Lower leg skin (tissue), 4 donors: ENCODE measurements around the gene FAM131C. TPM values are rescaled to one million over a fixed set of nuclear protein-coding genes. Genes with fewer than 3 reads are reported as not detected.
A peak's percentile ranks its signal among the peaks of the same experiment; 100 is the strongest.

Experiments
- DNase-seq, 2 donors: peaks; one replicate each; pipeline ENCODE4 v3.0.0-alpha.2; 2019; ENCODE audit warnings: low spot score in 2 of 2
- H3K4me3 ChIP-seq: fragments of 200-600 bp; sonication (generic); 2 replicates; pipeline ENCODE4 v1.5.1; 2017; ENCODE audit warnings: mild to moderate bottlenecking, low read depth; ENCODE audit not compliant: poor library complexity, severe bottlenecking
- POLR2A ChIP-seq, 2 donors: fragments of 450-650 bp; IDR thresholded peaks; one replicate each; pipeline ENCODE4 v1.6.1; 2016 to 2017; ENCODE audit warnings: antibody characterized with exemption in 2 of 2, mild to moderate bottlenecking in 1 of 2, moderate library complexity in 1 of 2
- WGBS, 2 donors: methylation state at CpG; one replicate each; pipeline ENCODE4 v1.1.5; 2018; 5-methylcytosine and 5-hydroxymethylcytosine counted together
- intact Hi-C: fragments of 100-400 bp; cut with DNase I; formaldehyde crosslinking; loops from one replicate; pipeline ENCODE4 v1.15.0; 2023; ENCODE audit warnings: low total_unique reads
- total RNA-seq, 4 donors: library from RNA; depleted of rRNA; stranded (reverse); fragments of >200 nt; gene quantifications; one replicate each; pipeline ENCODE4 v1.1.0, GENCODE V29; 2016
- TF ChIP-seq, protein P1 (sequence below), 3 donors: fragments of 450-650 bp; IDR thresholded peaks; one replicate each; pipeline ENCODE4 v1.5.1; 2016; ENCODE audit warnings: antibody characterized with exemption in 3 of 3, mild to moderate bottlenecking in 3 of 3, moderate library complexity in 2 of 3

FAM131C gene
- total RNA-seq, 4 donors from 2014 or later = 1.1 to 2.6 (median 1.7) TPM

DNA sequence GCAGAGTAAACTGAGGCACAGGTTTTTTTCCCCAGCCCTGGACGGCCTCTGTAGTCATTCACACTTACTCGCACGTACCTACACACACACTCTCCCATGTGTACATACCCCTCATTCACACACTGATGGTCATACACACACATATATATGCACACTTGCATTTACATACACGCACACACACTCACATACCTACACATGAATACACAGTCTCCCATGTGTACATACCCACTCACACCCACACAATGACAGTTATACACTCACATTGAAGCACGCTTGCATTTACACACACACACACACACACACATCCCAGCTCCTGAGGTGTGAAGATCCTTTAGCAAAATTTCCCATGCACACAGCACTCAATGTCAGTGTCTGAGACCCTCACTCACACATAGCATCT, 766 bp upstream of the FAM131C start:
- intact Hi-C loops = no loop called here
- no peak for DNase-seq
- 78 to 79% methylated on average over 5 of the region's 5 CpGs for WGBS, 2 donors
- TF ChIP-seq, protein P1, sequence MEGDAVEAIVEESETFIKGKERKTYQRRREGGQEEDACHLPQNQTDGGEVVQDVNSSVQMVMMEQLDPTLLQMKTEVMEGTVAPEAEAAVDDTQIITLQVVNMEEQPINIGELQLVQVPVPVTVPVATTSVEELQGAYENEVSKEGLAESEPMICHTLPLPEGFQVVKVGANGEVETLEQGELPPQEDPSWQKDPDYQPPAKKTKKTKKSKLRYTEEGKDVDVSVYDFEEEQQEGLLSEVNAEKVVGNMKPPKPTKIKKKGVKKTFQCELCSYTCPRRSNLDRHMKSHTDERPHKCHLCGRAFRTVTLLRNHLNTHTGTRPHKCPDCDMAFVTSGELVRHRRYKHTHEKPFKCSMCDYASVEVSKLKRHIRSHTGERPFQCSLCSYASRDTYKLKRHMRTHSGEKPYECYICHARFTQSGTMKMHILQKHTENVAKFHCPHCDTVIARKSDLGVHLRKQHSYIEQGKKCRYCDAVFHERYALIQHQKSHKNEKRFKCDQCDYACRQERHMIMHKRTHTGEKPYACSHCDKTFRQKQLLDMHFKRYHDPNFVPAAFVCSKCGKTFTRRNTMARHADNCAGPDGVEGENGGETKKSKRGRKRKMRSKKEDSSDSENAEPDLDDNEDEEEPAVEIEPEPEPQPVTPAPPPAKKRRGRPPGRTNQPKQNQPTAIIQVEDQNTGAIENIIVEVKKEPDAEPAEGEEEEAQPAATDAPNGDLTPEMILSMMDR (IDR thresholded peaks at IDR 0.05) = no peak
- TF ChIP-seq POLR2A (IDR thresholded peaks at IDR 0.05) = no peak
- no peak overlapping the region for H3K4me3 ChIP-seq

- peak overlapping the region; percentile 13 for H3K4me3 ChIP-seq
- intact Hi-C loops = no loop called here
- TF ChIP-seq, protein P1 (IDR thresholded peaks at IDR 0.05) = no peak
- TF ChIP-seq POLR2A (IDR thresholded peaks at IDR 0.05) = no peak
- 14 to 21% methylated on average over 14 to 20 of the region's 49 CpGs for WGBS, 2 donors
- no peak for DNase-seq
Observed at GRCh38 chr1:16072616-16073484, 601 bp downstream of the FAM131C start.

GRCh38 chr1:16072095-16072494, 1.4 kb downstream of the FAM131C start:
- no peak overlapping the region for H3K4me3 ChIP-seq
- no peak for DNase-seq
- 78 to 81% methylated on average over 5 of the region's 5 CpGs for WGBS, 2 donors
- no peak for TF ChIP-seq POLR2A (IDR thresholded peaks at IDR 0.05)
- TF ChIP-seq, protein P1 (IDR thresholded peaks at IDR 0.05) = no peak
- intact Hi-C loops = no loop called here

GRCh38 chr1:16071614-16072013, 1.8 kb downstream of the FAM131C start:
- TF ChIP-seq POLR2A (IDR thresholded peaks at IDR 0.05) = no peak
- TF ChIP-seq, protein P1 (IDR thresholded peaks at IDR 0.05) = no peak
- H3K4me3 ChIP-seq = no peak overlapping the region
- DNase-seq = no peak
- intact Hi-C loops = no loop called here
- 91 to 96% methylated on average over 5 to 6 of the region's 6 CpGs for WGBS, 2 donors

DNA sequence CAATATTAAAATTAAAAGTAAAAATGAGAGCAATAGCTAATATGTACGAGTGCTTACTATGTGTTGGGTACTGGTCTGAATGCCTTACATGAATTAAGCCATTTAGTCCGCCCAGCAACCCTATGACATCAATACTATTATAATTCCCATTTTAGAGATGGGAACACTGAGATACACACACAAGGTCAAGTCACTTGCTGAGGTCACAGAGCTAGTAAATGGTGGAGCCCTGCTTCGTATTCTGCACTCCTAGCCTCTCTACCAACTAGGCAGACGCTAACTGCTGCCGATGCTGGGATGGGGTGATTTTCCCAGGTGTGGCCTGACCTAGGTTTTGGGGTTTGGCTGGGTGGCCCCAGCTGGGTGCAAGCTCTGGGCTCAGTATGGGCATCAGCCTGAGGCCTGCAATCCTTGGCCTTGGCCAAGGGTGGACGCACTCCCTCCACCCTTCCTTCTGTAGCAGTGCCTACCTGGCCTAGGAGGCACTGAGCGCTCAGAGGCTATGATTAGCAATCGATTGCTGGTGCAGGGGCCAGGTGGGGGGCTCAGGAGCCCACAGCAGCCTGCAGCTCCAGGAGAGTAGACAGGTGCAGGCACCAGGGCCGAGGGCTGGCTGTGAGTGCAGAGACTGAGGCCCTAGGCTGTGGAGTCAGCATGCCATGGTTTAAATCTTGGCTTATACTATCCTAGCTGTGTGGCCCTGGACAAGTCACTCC, 2.7 kb downstream of the FAM131C start:
- 93 to 95% methylated on average over 9 of the region's 9 CpGs for WGBS, 2 donors
- no peak for DNase-seq
- no peak overlapping the region for H3K4me3 ChIP-seq
- intact Hi-C loops = no loop called here
- TF ChIP-seq, protein P1 (IDR thresholded peaks at IDR 0.05) = no peak
- no peak for TF ChIP-seq POLR2A (IDR thresholded peaks at IDR 0.05)
